GM12801 (cell line): ENCODE measurements around the gene TPD52L2.

Experiments
- CTCF ChIP-seq: IDR thresholded peaks from one replicate; pipeline ENCODE4 v1.5.1; 2011; ENCODE audit warnings: control low read depth; ENCODE audit not compliant: insufficient read length; ENCODE audit errors: extremely low read depth

The TPD52L2 gene

GRCh38 chr20:63836458-63837344, 28.4 kb upstream of the TPD52L2 start:
- no peak for TF ChIP-seq CTCF

- TF ChIP-seq CTCF, result no peak
These were observed 27.6 kb upstream of the TPD52L2 start for GRCh38 chr20:63837479-63837878.

GRCh38 chr20:63839620-63840019, 25.4 kb upstream of the TPD52L2 start:
- TF ChIP-seq CTCF, result no peak

- no peak for TF ChIP-seq CTCF
These were observed 24.7 kb upstream of the TPD52L2 start for GRCh38 chr20:63840405-63840828.

- no peak for TF ChIP-seq CTCF
These were observed 22.8 kb upstream of the TPD52L2 start for GRCh38 chr20:63842258-63842657.

GRCh38 chr20:63843222-63843621, 21.8 kb upstream of the TPD52L2 start:
- no peak for TF ChIP-seq CTCF

- TF ChIP-seq CTCF, result no peak
These were observed 21.3 kb upstream of the TPD52L2 start for GRCh38 chr20:63843778-63844177.
